Astrocyte of the spinal cord (primary cell): ENCODE results near the gene ALKBH4.

Experiments
- DNase-seq: peaks from one replicate; pipeline ENCODE4 v3.0.0; 2011; ENCODE audit warnings: low read depth, low spot score
- H3K4me3 ChIP-seq: 2 replicates; pipeline ENCODE4 v1.5.1; 2011; ENCODE audit warnings: low read depth, mild to moderate bottlenecking, low read length, moderate library complexity
- CTCF ChIP-seq: IDR thresholded peaks from 2 replicates; pipeline ENCODE4 v1.5.1; 2012; ENCODE audit warnings: low read depth, mild to moderate bottlenecking, low read length, inconsistent platforms
- in situ Hi-C: cut with HindIII; loops from 2 replicates; pipeline ENCODE4 v1.10.0; 2017; ENCODE audit warnings: low sequenced_read_pairs

ALKBH4 gene

DNA sequence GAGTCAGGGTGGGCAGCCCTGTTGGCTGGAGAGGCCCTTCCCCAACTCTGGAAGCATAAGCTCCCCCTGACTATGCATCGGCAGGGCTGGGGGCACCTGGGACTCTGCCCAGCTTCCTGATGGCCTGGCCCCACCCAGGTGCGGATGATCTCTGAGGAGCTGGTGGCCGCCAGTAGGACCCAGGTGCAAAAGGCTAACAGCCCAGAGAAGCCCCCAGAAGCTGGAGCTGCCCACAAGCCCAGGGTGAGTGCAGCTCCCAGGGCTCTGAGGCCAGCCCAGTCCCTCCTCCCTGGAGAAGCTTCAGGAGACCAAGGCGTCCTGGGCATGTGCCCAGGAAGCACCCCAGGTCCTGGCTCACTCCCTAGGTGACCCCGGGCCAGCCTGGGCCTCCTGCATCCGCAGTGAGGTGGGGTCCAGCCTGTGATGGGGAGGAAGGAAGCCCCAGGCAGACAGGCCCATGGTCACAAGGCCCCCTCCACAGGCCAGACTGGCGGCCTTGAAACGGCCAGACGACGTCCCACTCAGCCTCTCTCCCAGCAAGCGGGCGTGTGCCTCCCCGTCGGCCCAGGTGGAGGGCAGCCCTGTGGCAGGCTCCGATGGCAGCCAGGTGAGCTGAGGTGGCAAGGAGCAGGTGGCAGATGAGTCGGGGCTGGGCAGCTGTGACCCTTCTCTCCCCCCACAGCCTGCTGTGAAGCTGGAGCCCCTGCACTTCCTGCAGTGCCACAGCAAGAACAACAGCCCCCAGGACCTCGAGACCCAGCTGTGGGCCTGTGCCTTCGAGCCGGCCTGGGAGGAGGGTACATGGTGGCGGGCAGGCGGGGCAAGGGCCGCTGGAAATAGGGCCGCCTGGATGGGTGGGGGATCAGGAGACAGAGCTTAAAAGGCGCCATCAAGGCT lies 3.2 kb upstream of the ALKBH4 start:
- no peak for DNase-seq
- in situ Hi-C loops, result no loop called here
- TF ChIP-seq CTCF, result no peak
- H3K4me3 ChIP-seq, result no peak overlapping the region

GRCh38 chr7:102466097-102466496 lies 1.4 kb upstream of the ALKBH4 start:
- peak overlapping the region; percentile 99 for H3K4me3 ChIP-seq
- DNase-seq, result no peak
- in situ Hi-C loops, result no loop called here
- no peak for TF ChIP-seq CTCF

DNA sequence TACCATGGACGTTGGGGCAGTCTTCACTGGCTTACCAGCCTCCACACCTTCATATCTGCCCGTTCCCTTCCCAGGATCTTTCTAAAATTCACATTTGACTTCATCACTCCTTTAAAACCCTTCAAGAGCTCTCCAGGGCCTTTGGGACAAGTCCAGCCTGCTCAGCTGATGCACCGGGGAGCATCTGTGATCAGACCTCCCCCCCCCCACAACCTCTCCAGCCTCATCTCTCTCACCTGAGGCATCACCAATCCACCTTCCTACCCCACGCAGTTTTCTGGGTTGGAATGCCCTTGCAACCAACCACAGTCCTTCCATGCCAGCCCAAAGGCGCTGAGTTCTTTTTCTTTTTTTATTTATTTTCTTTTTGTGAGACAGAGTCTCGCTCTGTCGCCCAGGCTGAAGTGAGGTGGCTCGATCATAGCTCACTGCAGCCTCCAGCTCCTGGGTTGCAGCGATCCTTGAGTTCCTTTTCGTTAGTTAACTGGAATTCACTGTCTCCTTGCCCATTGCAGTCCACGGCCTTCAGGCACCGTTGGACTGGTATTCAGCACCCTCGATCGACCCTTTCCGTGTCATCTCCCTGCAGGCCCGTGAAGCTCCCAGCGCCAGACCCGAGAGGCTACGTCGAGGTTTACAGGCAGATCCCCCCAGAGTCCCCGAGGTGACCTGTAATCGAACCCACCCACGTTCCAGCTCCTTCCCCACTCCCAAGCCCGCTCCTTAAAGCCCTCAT lies 654 bp downstream of the ALKBH4 start:
- DNase-seq, result no peak
- in situ Hi-C loops, result no loop called here
- H3K4me3 ChIP-seq, result peak overlapping the region; percentile 99
- no peak for TF ChIP-seq CTCF

GRCh38 chr7:102460467-102460866 lies 4.2 kb downstream of the ALKBH4 start:
- TF ChIP-seq CTCF, result no peak
- H3K4me3 ChIP-seq, result no peak overlapping the region
- in situ Hi-C loops, result no loop called here
- DNase-seq, result no peak

DNA sequence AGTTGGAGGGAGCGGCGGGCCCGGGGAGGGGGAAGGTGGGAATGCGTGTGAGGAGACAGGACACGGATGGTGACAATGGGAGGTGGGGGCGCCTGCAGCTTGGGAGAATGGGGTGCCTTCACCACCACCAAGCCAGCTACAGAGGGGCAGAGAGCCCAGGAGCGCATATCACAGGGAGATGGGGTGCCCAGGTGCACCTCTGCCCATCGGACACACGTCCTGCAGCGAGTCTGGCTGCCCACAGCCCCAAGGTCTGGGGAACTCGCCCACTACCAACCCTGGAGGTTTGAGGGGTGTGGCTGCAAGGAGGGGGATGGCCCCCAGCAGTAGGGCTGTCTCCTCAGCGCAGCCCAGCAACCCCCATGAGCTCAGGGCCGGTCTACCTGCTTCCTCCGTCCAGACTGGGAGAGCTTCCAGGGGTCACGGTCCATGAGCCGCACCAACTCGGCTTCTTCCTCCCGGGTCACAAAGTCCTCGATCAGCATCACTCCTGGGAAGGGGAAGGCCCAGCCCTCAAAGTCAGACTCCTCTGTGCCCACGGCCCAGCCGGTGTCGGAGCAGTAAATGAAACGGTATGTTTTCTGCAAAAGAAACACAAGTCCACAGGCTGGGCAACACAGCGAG lies 5.3 kb downstream of the ALKBH4 start:
- TF ChIP-seq CTCF, result no peak
- DNase-seq, result no peak
- no peak overlapping the region for H3K4me3 ChIP-seq
- in situ Hi-C loops, result no loop called here

DNA sequence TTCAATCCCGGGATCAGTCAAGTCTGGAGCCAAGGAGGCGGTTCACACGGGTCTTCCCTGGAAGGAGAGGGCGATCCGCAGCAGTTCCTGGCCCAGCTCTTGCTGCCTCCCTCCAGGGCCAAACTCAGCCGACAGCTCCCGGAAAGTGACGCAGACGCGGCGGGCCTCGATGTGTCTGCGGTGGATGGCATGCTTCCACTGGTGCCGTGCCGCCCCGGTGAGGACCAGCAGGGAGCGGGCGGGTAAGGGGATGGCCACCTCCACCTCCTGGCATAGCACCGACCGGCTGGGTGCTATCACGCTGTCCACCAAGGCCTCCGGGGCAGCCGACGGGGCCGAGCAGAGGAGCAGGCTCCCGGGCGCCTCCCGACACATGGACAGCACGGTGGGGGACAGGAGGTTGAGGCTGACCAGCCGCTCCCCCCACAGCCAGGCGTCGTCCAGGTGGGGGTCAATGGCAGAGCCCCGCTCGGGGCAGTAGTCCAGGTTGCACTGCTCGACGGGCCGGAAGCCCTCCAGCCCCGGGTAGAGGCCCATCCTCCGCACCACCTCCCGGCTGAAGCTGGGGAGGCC lies 7.2 kb downstream of the ALKBH4 start:
- no peak for TF ChIP-seq CTCF
- no peak overlapping the region for H3K4me3 ChIP-seq
- in situ Hi-C loops, result no loop called here
- DNase-seq, result no peak
